SU-DHL-6 (cell line): ENCODE results near the gene GFPT2.

Experiments used
- H2AFZ ChIP-seq: fragments of 200-600 bp; sonication (generic); 2 replicates; pipeline ENCODE4 v1.6.1; 2014; ENCODE audit warnings: low read depth, mild to moderate bottlenecking, moderate library complexity, mixed read lengths, antibody characterized with exemption, low read length; ENCODE audit not compliant: severe bottlenecking
- H3F3A ChIP-seq: fragments of 200-600 bp; shearing (Covaris generic); 2 replicates; pipeline ENCODE4 v1.6.0; 2016; ENCODE audit warnings: antibody characterized with exemption, mild to moderate bottlenecking; ENCODE audit not compliant: insufficient read depth
- H3K27ac ChIP-seq: fragments of 200-600 bp; sonication (generic); 2 replicates; pipeline ENCODE4 v1.5.1; 2016; ENCODE audit warnings: low read depth, mild to moderate bottlenecking, low read length, moderate library complexity, mixed read lengths
- H3K27me3 ChIP-seq: fragments of 200-600 bp; sonication (generic), shearing (Covaris generic); 2 replicates; pipeline ENCODE4 v1.6.0; 2014; ENCODE audit warnings: mild to moderate bottlenecking, low read length
- H3K36me3 ChIP-seq: fragments of 200-600 bp; sonication (generic); 2 replicates; pipeline ENCODE4 v1.6.1; 2014; ENCODE audit warnings: mild to moderate bottlenecking, low read length, mixed read lengths
- H3K4me2 ChIP-seq: fragments of 300-600, 200-600 bp; shearing (Covaris generic), sonication (generic); 2 replicates; pipeline ENCODE4 v1.6.0; 2014; ENCODE audit warnings: low read length, low read depth, mild to moderate bottlenecking; ENCODE audit not compliant: poor library complexity, severe bottlenecking
- H3K4me3 ChIP-seq: fragments of 200-600 bp; sonication (generic); 2 replicates; pipeline ENCODE4 v1.5.1; 2014; ENCODE audit warnings: antibody characterized with exemption, low read length, mild to moderate bottlenecking, mixed read lengths; ENCODE audit not compliant: insufficient read depth, poor library complexity, severe bottlenecking
- H3K79me2 ChIP-seq: fragments of 200-600 bp; sonication (generic); 2 replicates; pipeline ENCODE4 v1.6.1; 2014; ENCODE audit warnings: mild to moderate bottlenecking, low read length, moderate library complexity; ENCODE audit not compliant: insufficient read depth
- H3K9ac ChIP-seq: fragments of 200-600 bp; sonication (generic); 2 replicates; pipeline ENCODE4 v1.7.0; 2014; ENCODE audit warnings: mild to moderate bottlenecking, low read length
- H3K9me2 ChIP-seq: fragments of 200-600 bp; sonication (generic); replicated peaks from 2 replicates; pipeline ENCODE4 v1.6.1; 2014; ENCODE audit warnings: low read length; ENCODE audit not compliant: insufficient read depth
- H3K9me3 ChIP-seq: fragments of 200-600 bp; sonication (generic); 2 replicates; pipeline ENCODE4 v1.6.1; 2014; ENCODE audit warnings: low read length, mixed read lengths; ENCODE audit not compliant: insufficient read depth
- H4K20me1 ChIP-seq: fragments of 200-600 bp; sonication (generic); 2 replicates; pipeline ENCODE4 v1.6.1; 2014; ENCODE audit warnings: low read depth, mild to moderate bottlenecking, antibody characterized with exemption, low read length, moderate library complexity, mixed read lengths
- CTCF ChIP-seq: fragments of 200-600 bp; sonication (generic); IDR thresholded peaks from one replicate; pipeline ENCODE4 v1.5.1; 2017; ENCODE audit warnings: antibody characterized with exemption, mild to moderate bottlenecking, low read length, moderate library complexity; ENCODE audit not compliant: insufficient read depth, poor library complexity, severe bottlenecking
- EZH2phosphoT487 ChIP-seq: fragments of 200-600 bp; sonication (generic), shearing (Covaris generic); conservative IDR thresholded peaks from 2 replicates; pipeline ENCODE4 v1.6.1; 2018; ENCODE audit warnings: mild to moderate bottlenecking, antibody characterized with exemption, low read length, moderate library complexity, mixed read lengths

GFPT2 gene

GRCh38 chr5:180343831-180344695, 9.1 kb downstream of the GFPT2 start:
- H3K27me3 ChIP-seq, result no peaks in the 10 kb centered on the region
- H3K9ac ChIP-seq, result no peak overlapping the region
- no peaks in the 10 kb centered on the region for H3K9me2 ChIP-seq
- TF ChIP-seq CTCF (no peak), EZH2phosphoT487 (no peak)
- H3K4me2 ChIP-seq, result no peak overlapping the region
- no peaks in the 10 kb centered on the region for H3K36me3 ChIP-seq
- no peaks in the 10 kb centered on the region for H3F3A ChIP-seq
- no peaks in the 10 kb centered on the region for H3K79me2 ChIP-seq
- H4K20me1 ChIP-seq, result no peaks in the 10 kb centered on the region
- H3K27ac ChIP-seq, result no peak overlapping the region
- no peak overlapping the region for H3K4me3 ChIP-seq
- H3K9me3 ChIP-seq, result no peaks in the 10 kb centered on the region
- no peak overlapping the region for H2AFZ ChIP-seq

DNA sequence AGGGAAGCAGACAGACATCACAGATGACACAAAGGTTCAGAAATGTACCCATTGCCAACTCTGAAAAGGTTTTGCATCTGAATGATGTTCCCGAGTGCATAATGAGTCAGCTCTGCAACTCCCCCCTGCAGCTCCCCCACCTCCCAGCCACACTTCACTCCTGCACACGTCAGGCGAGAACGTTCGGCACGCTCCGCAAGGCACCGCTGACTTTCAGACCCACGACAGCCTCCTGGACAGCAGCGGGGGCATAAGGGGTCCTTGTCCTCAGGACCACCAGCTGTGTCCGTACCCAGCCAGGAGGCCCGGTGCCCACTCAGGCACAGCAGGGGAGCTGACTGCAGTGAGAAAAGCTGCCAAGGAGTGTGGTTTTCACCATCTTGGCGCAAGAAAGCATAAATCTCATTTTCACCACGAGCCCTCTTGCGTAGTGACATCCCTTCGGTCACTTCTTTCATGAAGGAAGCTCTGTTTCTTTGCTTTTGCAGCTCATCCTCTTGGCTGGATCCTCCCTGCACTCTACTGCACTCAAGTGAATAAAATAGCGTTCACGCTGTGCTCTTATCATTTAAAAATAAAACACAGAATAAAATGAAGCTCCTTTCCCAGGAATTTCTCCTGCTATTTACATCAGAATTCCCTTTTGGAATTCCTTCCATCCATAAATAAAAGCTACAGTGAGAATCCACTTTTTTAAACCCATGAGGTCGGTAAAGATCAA, 9.9 kb downstream of the GFPT2 start:
- H4K20me1 ChIP-seq, result no peaks in the 10 kb centered on the region
- H3K9me2 ChIP-seq, result no peaks in the 10 kb centered on the region
- no peak overlapping the region for H3K27ac ChIP-seq
- H3K79me2 ChIP-seq, result no peaks in the 10 kb centered on the region
- H3F3A ChIP-seq, result no peaks in the 10 kb centered on the region
- no peaks in the 10 kb centered on the region for H3K27me3 ChIP-seq
- no peaks in the 10 kb centered on the region for H3K36me3 ChIP-seq
- H3K4me2 ChIP-seq, result no peak overlapping the region
- no peak overlapping the region for H3K9ac ChIP-seq
- TF ChIP-seq EZH2phosphoT487 (no peak), CTCF (no peak)
- no peak overlapping the region for H3K4me3 ChIP-seq
- H2AFZ ChIP-seq, result no peak overlapping the region
- H3K9me3 ChIP-seq, result no peaks in the 10 kb centered on the region

DNA sequence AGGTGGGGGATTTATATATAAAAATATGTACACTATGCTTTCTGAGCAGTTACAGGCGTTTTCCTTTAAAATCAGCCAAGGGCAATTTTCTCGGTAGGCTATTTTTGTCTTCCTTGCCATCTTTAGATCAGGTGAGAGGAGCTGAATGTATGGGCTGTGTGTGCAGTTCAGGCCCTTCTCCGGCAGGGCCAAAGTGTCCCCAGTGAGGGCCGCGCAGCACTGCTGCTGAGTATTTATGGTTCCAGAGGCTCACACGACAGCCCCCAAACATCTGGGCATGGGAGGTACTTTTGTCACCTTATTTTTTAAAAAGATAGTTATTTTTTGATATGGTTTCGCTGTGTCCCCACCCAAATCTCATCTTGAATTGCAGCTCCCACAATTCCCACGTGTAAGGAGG, 11.5 kb downstream of the GFPT2 start:
- Histone ChIP-seq H3K79me2 (no peaks in the 10 kb centered on the region), H3K27ac (no peak overlapping the region), H3K9me3 (no peaks in the 10 kb centered on the region)

More for the DNA sequence above, 11.5 kb downstream of the GFPT2 start:
- H3F3A ChIP-seq, result no peaks in the 10 kb centered on the region
- no peak overlapping the region for H3K9ac ChIP-seq
- H3K36me3 ChIP-seq, result no peaks in the 10 kb centered on the region
- H3K4me3 ChIP-seq, result no peak overlapping the region
- no peak overlapping the region for H3K4me2 ChIP-seq
- H3K27me3 ChIP-seq, result no peaks in the 10 kb centered on the region
- H3K9me2 ChIP-seq, result no peaks in the 10 kb centered on the region
- TF ChIP-seq EZH2phosphoT487 (no peak), CTCF (no peak)
- no peaks in the 10 kb centered on the region for H4K20me1 ChIP-seq
- H2AFZ ChIP-seq, result no peak overlapping the region
